Measurements from ENCODE around the gene APOOL. TPM values are rescaled to one million over a fixed set of nuclear protein-coding genes. Genes with fewer than 3 reads are reported as not detected.

The APOOL gene
- polyA plus RNA-seq, 1 donor (not counting 4 experiments of a cell fraction or from before 2014, with no cell fraction given): 7.2 TPM

DNA sequence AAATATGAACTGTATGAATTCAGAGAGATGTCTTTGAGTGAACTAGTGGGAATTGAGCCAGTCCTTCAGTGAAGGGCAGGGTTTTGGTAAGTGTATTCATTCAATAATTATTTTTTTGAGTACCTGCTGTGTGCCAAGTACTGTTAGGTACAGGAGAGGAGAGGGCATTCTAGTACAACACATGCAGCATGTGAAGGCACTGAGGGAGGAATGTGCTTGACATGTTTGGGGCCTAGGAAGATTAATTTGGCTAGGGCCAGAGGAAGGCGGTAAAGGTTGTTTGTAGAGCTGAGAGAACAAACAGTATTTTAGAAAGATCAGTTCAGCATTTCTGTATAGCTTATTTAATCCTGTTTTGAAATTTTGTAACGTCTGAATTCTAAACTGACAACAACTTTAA, 27.8 kb downstream of the APOOL start:
- Histone ChIP-seq H3K27ac (ENCODE audit: control insufficient read depth, insufficient read depth, low read length) (no peak overlapping the region), H3K79me2 (ENCODE audit: control insufficient read depth, insufficient read depth, low read length) (no peaks in the 10 kb centered on the region), H3K4me1 (ENCODE audit: control insufficient read depth, extremely low read depth, insufficient read depth, low read length) (no peaks in the 10 kb centered on the region), H3K9me1 (ENCODE audit: control insufficient read depth, extremely low read depth, insufficient read depth, low read length) (no peaks in the 10 kb centered on the region), H3K27me3 (ENCODE audit: control insufficient read depth, extremely low read depth, insufficient read depth, low read length) (no peaks in the 10 kb centered on the region), H3K4me3 (ENCODE audit: control insufficient read depth in 2 of 3, extremely low read depth in 1 of 3, insufficient read depth in 2 of 3, low read depth in 1 of 3, low read length in 3 of 3) (no peak overlapping the region), H3K9ac (ENCODE audit: control insufficient read depth, extremely low read depth, insufficient read depth, low read length) (no peak overlapping the region), H3K9me3 (ENCODE audit: control insufficient read depth, low read depth, low read length) (no peaks in the 10 kb centered on the region), H3K36me3 (ENCODE audit: control insufficient read depth in 2 of 2, extremely low read depth in 1 of 2, insufficient read depth in 2 of 2, low read length in 2 of 2) (no peaks in the 10 kb centered on the region), H4K20me1 (ENCODE audit: control insufficient read depth, extremely low read depth, insufficient read depth, low read length) (no peaks in the 10 kb centered on the region), H3K4me2 (ENCODE audit: control insufficient read depth, extremely low read depth, insufficient read depth, low read depth, low read length) (no peak overlapping the region), H2AFZ (ENCODE audit: control insufficient read depth, low read length) (no peak overlapping the region)
- dilution Hi-C loops (cut with MboI; ENCODE audit: extremely low pct_ligation_motif_present, low sequenced_read_pairs): no loop called here
- DNase-seq (ENCODE audit: low read depth, low spot score) (no peak), FAIRE-seq (no peak)
- no peak for TF ChIP-seq EZH2 (IDR thresholded peaks at IDR 0.05; ENCODE audit: low read length)
- TF ChIP-seq, protein P1, sequence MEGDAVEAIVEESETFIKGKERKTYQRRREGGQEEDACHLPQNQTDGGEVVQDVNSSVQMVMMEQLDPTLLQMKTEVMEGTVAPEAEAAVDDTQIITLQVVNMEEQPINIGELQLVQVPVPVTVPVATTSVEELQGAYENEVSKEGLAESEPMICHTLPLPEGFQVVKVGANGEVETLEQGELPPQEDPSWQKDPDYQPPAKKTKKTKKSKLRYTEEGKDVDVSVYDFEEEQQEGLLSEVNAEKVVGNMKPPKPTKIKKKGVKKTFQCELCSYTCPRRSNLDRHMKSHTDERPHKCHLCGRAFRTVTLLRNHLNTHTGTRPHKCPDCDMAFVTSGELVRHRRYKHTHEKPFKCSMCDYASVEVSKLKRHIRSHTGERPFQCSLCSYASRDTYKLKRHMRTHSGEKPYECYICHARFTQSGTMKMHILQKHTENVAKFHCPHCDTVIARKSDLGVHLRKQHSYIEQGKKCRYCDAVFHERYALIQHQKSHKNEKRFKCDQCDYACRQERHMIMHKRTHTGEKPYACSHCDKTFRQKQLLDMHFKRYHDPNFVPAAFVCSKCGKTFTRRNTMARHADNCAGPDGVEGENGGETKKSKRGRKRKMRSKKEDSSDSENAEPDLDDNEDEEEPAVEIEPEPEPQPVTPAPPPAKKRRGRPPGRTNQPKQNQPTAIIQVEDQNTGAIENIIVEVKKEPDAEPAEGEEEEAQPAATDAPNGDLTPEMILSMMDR (optimal IDR thresholded peaks at IDR 0.05 in 1 of 3, IDR thresholded peaks at IDR 0.05 in 1 of 3, conservative IDR thresholded peaks at IDR 0.05 in 1 of 3; ENCODE audit: extremely low read depth in 1 of 3, insufficient read depth in 2 of 3, low read length in 3 of 3): no peak

DNA sequence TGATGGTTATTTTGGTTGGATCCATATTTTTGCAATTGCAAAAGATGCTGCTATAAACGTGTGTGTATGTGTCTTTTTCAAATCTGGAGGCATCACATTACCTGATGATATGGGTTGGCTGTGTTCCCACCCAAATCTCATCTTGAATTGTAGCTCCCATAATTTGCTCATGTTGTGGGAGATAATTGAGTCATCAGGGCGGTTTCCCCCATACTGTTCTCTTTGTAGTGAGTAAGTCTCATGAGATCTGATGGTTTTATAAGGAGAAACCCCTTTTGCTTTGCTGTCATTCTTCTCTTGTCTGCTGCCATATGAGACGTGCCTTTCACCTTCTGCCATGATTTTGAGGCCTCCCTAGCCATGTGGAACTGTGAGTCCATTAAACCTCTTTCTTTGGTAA, 33.4 kb downstream of the APOOL start:
- Histone ChIP-seq H2AFZ (ENCODE audit: control insufficient read depth, low read length) (no peak overlapping the region), H3K27me3 (ENCODE audit: control insufficient read depth, extremely low read depth, insufficient read depth, low read length) (no peaks in the 10 kb centered on the region), H3K27ac (ENCODE audit: control insufficient read depth, insufficient read depth, low read length) (no peak overlapping the region), H3K9me1 (ENCODE audit: control insufficient read depth, extremely low read depth, insufficient read depth, low read length) (no peaks in the 10 kb centered on the region), H4K20me1 (ENCODE audit: control insufficient read depth, extremely low read depth, insufficient read depth, low read length) (no peaks in the 10 kb centered on the region), H3K4me3 (ENCODE audit: control insufficient read depth in 2 of 3, extremely low read depth in 1 of 3, insufficient read depth in 2 of 3, low read depth in 1 of 3, low read length in 3 of 3) (no peak overlapping the region), H3K4me2 (ENCODE audit: control insufficient read depth, extremely low read depth, insufficient read depth, low read depth, low read length) (no peak overlapping the region), H3K4me1 (ENCODE audit: control insufficient read depth, extremely low read depth, insufficient read depth, low read length) (no peaks in the 10 kb centered on the region), H3K9me3 (ENCODE audit: control insufficient read depth, low read depth, low read length) (no peaks in the 10 kb centered on the region), H3K79me2 (ENCODE audit: control insufficient read depth, insufficient read depth, low read length) (peaks cover 4% of the 10 kb centered on the region), H3K36me3 (ENCODE audit: control insufficient read depth in 2 of 2, extremely low read depth in 1 of 2, insufficient read depth in 2 of 2, low read length in 2 of 2) (no peaks in the 10 kb centered on the region), H3K9ac (ENCODE audit: control insufficient read depth, extremely low read depth, insufficient read depth, low read length) (no peak overlapping the region)
- TF ChIP-seq, protein P1 (optimal IDR thresholded peaks at IDR 0.05 in 1 of 3, IDR thresholded peaks at IDR 0.05 in 1 of 3, conservative IDR thresholded peaks at IDR 0.05 in 1 of 3; ENCODE audit: extremely low read depth in 1 of 3, insufficient read depth in 2 of 3, low read length in 3 of 3): no peak
- no peak for TF ChIP-seq EZH2 (IDR thresholded peaks at IDR 0.05; ENCODE audit: low read length)
- FAIRE-seq: no peak
- dilution Hi-C loops (cut with MboI; ENCODE audit: extremely low pct_ligation_motif_present, low sequenced_read_pairs): no loop called here
- no peak for DNase-seq (ENCODE audit: low read depth, low spot score)

Data from keratinocyte (primary cell).